Thymus (tissue), 11 donors: ENCODE measurements around the gene CCL14. TPM values are rescaled to one million over a fixed set of nuclear protein-coding genes. Genes with fewer than 3 reads are reported as not detected.
"Not testable (repeated sequence)": the region's sequence is repeated elsewhere in the genome, so short reads cannot be mapped to it uniquely, and the experiment has no call there.

Source experiments
- DNase-seq, 9 donors: peaks; one replicate each; pipeline ENCODE4 v3.0.0-alpha.2; 2013; ENCODE audit warnings: low spot score in 9 of 9, low read depth in 6 of 9, missing footprints in 1 of 9
- H3K27ac ChIP-seq, 2 donors: one replicate each; pipeline ENCODE4 v1.5.1; 2013; ENCODE audit warnings: control low read depth in 1 of 2, low read depth in 1 of 2, low read length in 1 of 2, mild to moderate bottlenecking in 1 of 2, moderate library complexity in 1 of 2
- H3K27me3 ChIP-seq, 2 donors: one replicate each; pipeline ENCODE4 v1.5.1; 2013; ENCODE audit warnings: low read length in 1 of 2; ENCODE audit not compliant: control insufficient read depth in 2 of 2, insufficient read depth in 1 of 2
- H3K36me3 ChIP-seq, 2 donors: one replicate each; pipeline ENCODE4 v1.5.1; 2013; ENCODE audit warnings: low read length in 1 of 2, mild to moderate bottlenecking in 1 of 2, moderate library complexity in 1 of 2; ENCODE audit not compliant: control insufficient read depth in 2 of 2, insufficient read depth in 2 of 2
- H3K4me1 ChIP-seq, 2 donors: one replicate each; pipeline ENCODE4 v1.5.1; 2013; ENCODE audit warnings: low read length in 2 of 2; ENCODE audit not compliant: control insufficient read depth in 2 of 2, insufficient read depth in 2 of 2
- H3K4me3 ChIP-seq, 2 donors: one replicate each; pipeline ENCODE4 v1.5.1; 2013; ENCODE audit warnings: low read length in 2 of 2, control low read depth in 1 of 2, mild to moderate bottlenecking in 1 of 2
- H3K9me3 ChIP-seq, 2 donors: one replicate each; pipeline ENCODE4 v1.5.1; 2013; ENCODE audit warnings: low read length in 1 of 2, mild to moderate bottlenecking in 1 of 2; ENCODE audit not compliant: control insufficient read depth in 2 of 2, insufficient read depth in 1 of 2
- WGBS: extraction: QIAGEN DNeasy Blood & Tissue Kit; methylation state at CpG from one replicate; pipeline ENCODE4 v1.1.7; 2013; 5-methylcytosine and 5-hydroxymethylcytosine counted together
- polyA plus RNA-seq: library from polyadenylated mRNA; stranded (reverse); fragments of 200-250 nt; gene quantifications from one replicate; pipeline ENCODE4 v1.2.3, GENCODE V29; 2013
- total RNA-seq: library from RNA; stranded (reverse); fragments of 120-200 nt; gene quantifications from one replicate; pipeline ENCODE4 v1.2.4, GENCODE V29; 2013
- donor health status: healthy.

The CCL14 gene
- total and polyA plus RNA-seq, 2 donors, result 4.1 to 94.2 TPM

GRCh38 chr17:36000732-36001109 is 14.2 kb upstream of the CCL14 start:
- H3K4me3 ChIP-seq, result no peak overlapping the region
- no peaks in the 10 kb centered on the region for H3K27me3 ChIP-seq
- no peaks in the 10 kb centered on the region for H3K9me3 ChIP-seq
- no peaks in the 10 kb centered on the region for H3K36me3 ChIP-seq
- 93% methylated on average over 6 of the region's 6 CpGs for WGBS
- no peak for DNase-seq
- no peaks in the 10 kb centered on the region for H3K4me1 ChIP-seq
- H3K27ac ChIP-seq, result no peak overlapping the region

GRCh38 chr17:35998756-35999155 is 12.2 kb upstream of the CCL14 start:
- WGBS, result 98% methylated on average over 1 of the region's 1 CpG
- Histone ChIP-seq H3K4me1 (no peaks in the 10 kb centered on the region), H3K27ac (no peak overlapping the region), H3K4me3 (no peak overlapping the region), H3K36me3 (no peaks in the 10 kb centered on the region), H3K9me3 (no peaks in the 10 kb centered on the region), H3K27me3 (no peaks in the 10 kb centered on the region)
- no peak for DNase-seq

- WGBS, result 96% methylated on average over 11 of the region's 11 CpGs
- no peak overlapping the region for H3K4me3 ChIP-seq
- DNase-seq, result no peak
- H3K4me1 ChIP-seq, result no peaks in the 10 kb centered on the region
- no peaks in the 10 kb centered on the region for H3K9me3 ChIP-seq
- no peaks in the 10 kb centered on the region for H3K27me3 ChIP-seq
- H3K27ac ChIP-seq, result no peak overlapping the region
- H3K36me3 ChIP-seq, result no peaks in the 10 kb centered on the region
Observed at GRCh38 chr17:35998018-35998545, 11.6 kb upstream of the CCL14 start.

- not testable (repeated sequence) for H3K27ac ChIP-seq, H3K9me3 ChIP-seq, H3K36me3 ChIP-seq, H3K4me1 ChIP-seq, H3K27me3 ChIP-seq, H3K4me3 ChIP-seq, DNase-seq
- WGBS, result 88% methylated on average over 2 of the region's 2 CpGs
Observed at GRCh38 chr17:35995346-35995745, 8.8 kb upstream of the CCL14 start.

DNA sequence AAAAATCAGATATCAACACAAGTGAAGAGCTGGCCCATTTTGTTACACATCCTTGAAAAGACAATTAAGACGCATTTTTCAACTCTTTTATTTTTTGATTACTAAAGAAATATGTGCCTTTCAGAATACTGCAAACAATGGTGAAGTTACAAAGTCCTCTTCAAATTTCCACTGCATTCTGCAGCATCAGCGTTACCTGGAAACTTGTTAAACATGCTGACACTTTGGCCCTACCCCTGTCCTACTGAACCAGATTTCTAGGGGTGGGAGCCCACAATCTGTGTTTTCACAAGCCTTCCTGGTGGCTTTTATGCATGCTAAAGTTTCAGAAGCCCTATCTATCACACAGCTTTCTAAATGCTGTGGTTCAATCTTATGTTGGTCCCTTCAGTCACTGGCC is 4.5 kb upstream of the CCL14 start:
- DNase-seq, result no peak
- Histone ChIP-seq H3K36me3 (no peaks in the 10 kb centered on the region), H3K27ac (no peak overlapping the region), H3K4me1 (no peaks in the 10 kb centered on the region), H3K27me3 (no peaks in the 10 kb centered on the region), H3K9me3 (no peaks in the 10 kb centered on the region), H3K4me3 (no peak overlapping the region)
- WGBS, result 92% methylated on average over 2 of the region's 2 CpGs

- Histone ChIP-seq H3K27ac (no peak overlapping the region), H3K4me1 (no peaks in the 10 kb centered on the region), H3K36me3 (no peaks in the 10 kb centered on the region), H3K27me3 (no peaks in the 10 kb centered on the region), H3K4me3 (no peak overlapping the region), H3K9me3 (no peaks in the 10 kb centered on the region)
- DNase-seq, result no peak
Observed at GRCh38 chr17:35988164-35988563, 1.6 kb upstream of the CCL14 start.

GRCh38 chr17:35984140-35984539 is 2.4 kb downstream of the CCL14 start:
- no peaks in the 10 kb centered on the region for H3K9me3 ChIP-seq
- H3K4me3 ChIP-seq, result no peak overlapping the region
- no peak overlapping the region for H3K27ac ChIP-seq
- no peaks in the 10 kb centered on the region for H3K36me3 ChIP-seq
- no peak for DNase-seq
- H3K4me1 ChIP-seq, result no peaks in the 10 kb centered on the region
- over 99% methylated on average over 6 of the region's 6 CpGs for WGBS
- H3K27me3 ChIP-seq, result no peaks in the 10 kb centered on the region

- H3K27ac ChIP-seq, result no peak overlapping the region
- DNase-seq, result no peak
- no peak overlapping the region for H3K4me3 ChIP-seq
- no peaks in the 10 kb centered on the region for H3K36me3 ChIP-seq
- no peaks in the 10 kb centered on the region for H3K9me3 ChIP-seq
- no peaks in the 10 kb centered on the region for H3K4me1 ChIP-seq
- 97% methylated on average over 3 of the region's 3 CpGs for WGBS
- H3K27me3 ChIP-seq, result no peaks in the 10 kb centered on the region
Observed at GRCh38 chr17:35982409-35983191, 3.9 kb downstream of the CCL14 start.

- no peak for DNase-seq
- Histone ChIP-seq H3K36me3 (no peaks in the 10 kb centered on the region), H3K27me3 (no peaks in the 10 kb centered on the region), H3K4me1 (no peaks in the 10 kb centered on the region), H3K4me3 (no peak overlapping the region), H3K9me3 (no peaks in the 10 kb centered on the region), H3K27ac (no peak overlapping the region)
- 90% methylated on average over 4 of the region's 4 CpGs for WGBS
Observed at GRCh38 chr17:35981908-35982330, 4.6 kb downstream of the CCL14 start.
